HG03135 (cell line): ENCODE data around the gene SEPSECS.

Experiments used
- ATAC-seq: cut with Tn5 transposase; IDR thresholded peaks from one replicate; pipeline ENCODE4 v1.9.1; 2021; ENCODE audit warnings: mild to moderate bottlenecking, moderate library complexity; ENCODE audit not compliant: unreplicated experiment

Gene SEPSECS

GRCh38 chr4:25157081-25157480 is 3.2 kb downstream of the SEPSECS start:
- no peak for ATAC-seq

- ATAC-seq: no peak
Measured at GRCh38 chr4:25155947-25156346, 4.3 kb downstream of the SEPSECS start.

- ATAC-seq: no peak
Measured at GRCh38 chr4:25154594-25155265, 5.5 kb downstream of the SEPSECS start.

GRCh38 chr4:25146076-25146475 is 14.2 kb downstream of the SEPSECS start:
- ATAC-seq: no peak

GRCh38 chr4:25144870-25145481 is 15.3 kb downstream of the SEPSECS start:
- ATAC-seq: no peak

GRCh38 chr4:25142468-25142867 is 17.8 kb downstream of the SEPSECS start:
- no peak for ATAC-seq

GRCh38 chr4:25141592-25141991 is 18.7 kb downstream of the SEPSECS start:
- ATAC-seq: no peak

- no peak for ATAC-seq
Measured at GRCh38 chr4:25133132-25133531, 27.1 kb downstream of the SEPSECS start.

- ATAC-seq: no peak
Measured at GRCh38 chr4:25131926-25132325, 28.3 kb downstream of the SEPSECS start.

GRCh38 chr4:25131381-25131780 is 28.9 kb downstream of the SEPSECS start:
- no peak for ATAC-seq

GRCh38 chr4:25129917-25130316 is 30.3 kb downstream of the SEPSECS start:
- no peak for ATAC-seq

GRCh38 chr4:25128671-25129070 is 31.6 kb downstream of the SEPSECS start:
- ATAC-seq: no peak

GRCh38 chr4:25123236-25123635 is 37.0 kb downstream of the SEPSECS start:
- ATAC-seq: peak; percentile 96

- ATAC-seq: no peak
Measured at GRCh38 chr4:25120146-25120940, 39.9 kb downstream of the SEPSECS start.

- ATAC-seq: no peak
Measured at GRCh38 chr4:25117716-25118472, 42.4 kb downstream of the SEPSECS start.

GRCh38 chr4:25117274-25117673 is 43.0 kb downstream of the SEPSECS start:
- ATAC-seq: no peak

- ATAC-seq: no peak
Measured at GRCh38 chr4:25113915-25114904, 46.0 kb downstream of the SEPSECS start.

- no peak for ATAC-seq
Measured at GRCh38 chr4:25112995-25113380, 47.3 kb downstream of the SEPSECS start.

- ATAC-seq: no peak
Measured at GRCh38 chr4:25112366-25112994, 47.8 kb downstream of the SEPSECS start.
